ENCODE results near the gene CASK.

CASK gene

DNA sequence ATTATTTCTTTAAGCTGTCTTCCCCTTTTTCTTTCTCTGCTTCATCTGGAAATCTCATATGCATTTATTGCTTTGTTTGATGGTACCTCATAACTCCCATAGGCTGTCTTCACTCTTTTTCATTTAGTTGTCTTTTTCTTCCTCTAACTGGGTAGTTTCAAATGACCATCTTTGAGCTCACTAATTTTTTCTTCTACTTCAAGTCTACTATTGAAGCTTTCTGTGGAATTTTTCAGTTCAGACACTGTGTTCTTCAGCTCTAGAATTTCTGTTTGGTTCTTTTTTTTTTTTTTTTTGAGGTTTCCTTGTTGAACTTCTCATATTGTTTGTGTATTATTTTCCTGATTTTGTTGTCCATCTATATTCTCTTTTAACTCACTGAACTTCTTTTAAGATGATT, 23.0 kb downstream of the CASK start:
- Histone ChIP-seq H3K27me3 (ENCODE audit: insufficient read depth, poor library complexity, severe bottlenecking) (no peaks in the 10 kb centered on the region), H3K4me3 (replicated peaks; ENCODE audit: insufficient read depth, low read length) (no peak overlapping the region), H3K27ac (replicated peaks) (no peak overlapping the region)
- TF ChIP-seq POLR2AphosphoS5 (IDR thresholded peaks at IDR 0.05; ENCODE audit: low read depth), result no peak
- DNase-seq (ENCODE audit: low read depth in 1 of 2, low spot score in 1 of 2), result no peak

DNA sequence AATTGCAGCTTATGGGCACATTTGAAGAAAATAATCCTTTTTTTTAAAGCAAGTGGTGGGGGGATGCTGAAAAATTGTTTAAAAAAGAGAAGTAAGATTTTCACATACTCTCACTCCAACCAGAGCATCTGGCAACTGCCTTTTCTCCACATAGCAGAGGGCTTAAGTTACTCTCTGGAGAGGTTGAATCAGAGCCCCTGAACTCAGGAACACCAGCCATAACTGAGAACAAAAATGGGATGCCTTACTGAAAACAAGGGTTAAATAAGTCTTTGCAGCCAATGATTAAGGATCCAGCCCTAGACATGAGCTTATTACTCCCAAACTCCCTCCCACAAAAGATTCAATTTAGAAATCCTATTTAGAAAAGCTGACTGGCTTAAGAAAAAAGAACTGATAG, 27.5 kb downstream of the CASK start:
- DNase-seq (ENCODE audit: low read depth in 1 of 2, low spot score in 1 of 2), result no peak
- no peak overlapping the region for H3K4me3 ChIP-seq (replicated peaks; ENCODE audit: insufficient read depth, low read length)
- TF ChIP-seq, protein P1, sequence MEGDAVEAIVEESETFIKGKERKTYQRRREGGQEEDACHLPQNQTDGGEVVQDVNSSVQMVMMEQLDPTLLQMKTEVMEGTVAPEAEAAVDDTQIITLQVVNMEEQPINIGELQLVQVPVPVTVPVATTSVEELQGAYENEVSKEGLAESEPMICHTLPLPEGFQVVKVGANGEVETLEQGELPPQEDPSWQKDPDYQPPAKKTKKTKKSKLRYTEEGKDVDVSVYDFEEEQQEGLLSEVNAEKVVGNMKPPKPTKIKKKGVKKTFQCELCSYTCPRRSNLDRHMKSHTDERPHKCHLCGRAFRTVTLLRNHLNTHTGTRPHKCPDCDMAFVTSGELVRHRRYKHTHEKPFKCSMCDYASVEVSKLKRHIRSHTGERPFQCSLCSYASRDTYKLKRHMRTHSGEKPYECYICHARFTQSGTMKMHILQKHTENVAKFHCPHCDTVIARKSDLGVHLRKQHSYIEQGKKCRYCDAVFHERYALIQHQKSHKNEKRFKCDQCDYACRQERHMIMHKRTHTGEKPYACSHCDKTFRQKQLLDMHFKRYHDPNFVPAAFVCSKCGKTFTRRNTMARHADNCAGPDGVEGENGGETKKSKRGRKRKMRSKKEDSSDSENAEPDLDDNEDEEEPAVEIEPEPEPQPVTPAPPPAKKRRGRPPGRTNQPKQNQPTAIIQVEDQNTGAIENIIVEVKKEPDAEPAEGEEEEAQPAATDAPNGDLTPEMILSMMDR (IDR thresholded peaks at IDR 0.05; ENCODE audit: insufficient read depth, low read length), result no peak
- TF ChIP-seq SPI1 (IDR thresholded peaks at IDR 0.05; ENCODE audit: borderline replicate concordance, low read depth) (no peak), GABPA (IDR thresholded peaks at IDR 0.05; ENCODE audit: low read depth) (no peak), POLR2AphosphoS5 (IDR thresholded peaks at IDR 0.05; ENCODE audit: low read depth) (no peak)
- TF ChIP-seq, protein P2, sequence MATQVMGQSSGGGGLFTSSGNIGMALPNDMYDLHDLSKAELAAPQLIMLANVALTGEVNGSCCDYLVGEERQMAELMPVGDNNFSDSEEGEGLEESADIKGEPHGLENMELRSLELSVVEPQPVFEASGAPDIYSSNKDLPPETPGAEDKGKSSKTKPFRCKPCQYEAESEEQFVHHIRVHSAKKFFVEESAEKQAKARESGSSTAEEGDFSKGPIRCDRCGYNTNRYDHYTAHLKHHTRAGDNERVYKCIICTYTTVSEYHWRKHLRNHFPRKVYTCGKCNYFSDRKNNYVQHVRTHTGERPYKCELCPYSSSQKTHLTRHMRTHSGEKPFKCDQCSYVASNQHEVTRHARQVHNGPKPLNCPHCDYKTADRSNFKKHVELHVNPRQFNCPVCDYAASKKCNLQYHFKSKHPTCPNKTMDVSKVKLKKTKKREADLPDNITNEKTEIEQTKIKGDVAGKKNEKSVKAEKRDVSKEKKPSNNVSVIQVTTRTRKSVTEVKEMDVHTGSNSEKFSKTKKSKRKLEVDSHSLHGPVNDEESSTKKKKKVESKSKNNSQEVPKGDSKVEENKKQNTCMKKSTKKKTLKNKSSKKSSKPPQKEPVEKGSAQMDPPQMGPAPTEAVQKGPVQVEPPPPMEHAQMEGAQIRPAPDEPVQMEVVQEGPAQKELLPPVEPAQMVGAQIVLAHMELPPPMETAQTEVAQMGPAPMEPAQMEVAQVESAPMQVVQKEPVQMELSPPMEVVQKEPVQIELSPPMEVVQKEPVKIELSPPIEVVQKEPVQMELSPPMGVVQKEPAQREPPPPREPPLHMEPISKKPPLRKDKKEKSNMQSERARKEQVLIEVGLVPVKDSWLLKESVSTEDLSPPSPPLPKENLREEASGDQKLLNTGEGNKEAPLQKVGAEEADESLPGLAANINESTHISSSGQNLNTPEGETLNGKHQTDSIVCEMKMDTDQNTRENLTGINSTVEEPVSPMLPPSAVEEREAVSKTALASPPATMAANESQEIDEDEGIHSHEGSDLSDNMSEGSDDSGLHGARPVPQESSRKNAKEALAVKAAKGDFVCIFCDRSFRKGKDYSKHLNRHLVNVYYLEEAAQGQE (IDR thresholded peaks at IDR 0.05; ENCODE audit: insufficient replicate concordance, low read depth), result no peak
- no peak overlapping the region for H3K27ac ChIP-seq (replicated peaks)
- no peaks in the 10 kb centered on the region for H3K27me3 ChIP-seq (ENCODE audit: insufficient read depth, poor library complexity, severe bottlenecking)

DNA sequence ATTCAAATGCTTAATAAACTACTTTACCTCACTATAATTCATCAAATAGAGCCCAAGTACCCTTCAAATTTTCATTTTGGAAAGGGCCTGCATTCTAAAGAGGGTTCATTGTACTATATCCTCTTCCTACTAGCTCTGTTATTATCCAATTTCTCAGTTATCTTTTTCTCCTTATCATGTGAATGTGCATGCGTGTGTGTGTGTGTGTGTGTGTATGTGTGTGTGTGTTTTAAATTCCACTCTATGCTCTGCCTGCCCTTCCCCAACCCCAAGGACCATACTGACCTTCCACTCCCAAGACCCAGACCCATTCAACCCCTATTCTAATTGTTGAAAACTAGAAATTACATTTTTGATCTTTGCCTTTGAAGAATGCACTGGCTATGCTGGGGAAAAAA, 33.3 kb downstream of the CASK start:
- Histone ChIP-seq H3K27me3 (ENCODE audit: insufficient read depth, poor library complexity, severe bottlenecking) (no peaks in the 10 kb centered on the region), H3K4me3 (replicated peaks; ENCODE audit: insufficient read depth, low read length) (no peak overlapping the region), H3K27ac (replicated peaks) (no peak overlapping the region)
- no peak for TF ChIP-seq GABPA (IDR thresholded peaks at IDR 0.05; ENCODE audit: low read depth)
- TF ChIP-seq, protein P1 (IDR thresholded peaks at IDR 0.05; ENCODE audit: insufficient read depth, low read length), result no peak
- no peak for TF ChIP-seq SPI1 (IDR thresholded peaks at IDR 0.05; ENCODE audit: borderline replicate concordance, low read depth)
- no peak for DNase-seq (ENCODE audit: low read depth in 1 of 2, low spot score in 1 of 2)

DNA sequence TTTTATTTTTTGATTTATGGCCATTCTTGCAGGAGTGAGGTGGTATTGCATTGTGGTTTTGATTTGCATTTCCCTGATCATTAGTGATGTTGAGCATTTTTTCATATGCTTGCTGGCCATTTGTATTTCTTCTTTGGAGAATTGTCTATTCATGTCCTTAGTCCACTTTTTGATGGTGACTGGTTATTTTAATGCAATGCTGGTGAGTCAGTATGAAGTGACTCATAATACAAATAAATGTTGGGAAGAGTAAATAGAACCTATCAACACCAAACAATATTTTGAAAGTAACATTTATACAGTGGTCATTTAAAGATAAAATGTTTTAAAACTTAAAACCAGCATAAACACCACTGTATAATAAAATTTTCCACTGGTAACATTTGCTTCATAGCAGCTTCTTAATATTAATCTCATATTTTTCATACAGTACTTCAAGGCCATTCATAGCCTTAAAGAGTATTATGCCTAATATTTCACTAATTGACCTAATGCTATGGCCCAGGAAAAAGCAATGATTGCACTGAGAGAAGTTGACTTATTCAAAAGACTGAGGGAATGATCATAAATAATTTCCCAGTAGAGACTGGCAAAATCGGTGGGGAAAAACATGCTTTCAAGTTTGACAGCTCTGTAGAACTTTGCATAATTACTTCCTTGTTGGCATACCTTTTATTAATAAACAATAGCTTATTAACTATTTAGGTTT, 33.9 kb downstream of the CASK start:
- TF ChIP-seq POLR2AphosphoS5 (IDR thresholded peaks at IDR 0.05; ENCODE audit: low read depth) (no peak), SPI1 (IDR thresholded peaks at IDR 0.05; ENCODE audit: borderline replicate concordance, low read depth) (no peak)
- Histone ChIP-seq H3K27ac (replicated peaks) (no peak overlapping the region), H3K4me3 (replicated peaks; ENCODE audit: insufficient read depth, low read length) (no peak overlapping the region), H3K27me3 (ENCODE audit: insufficient read depth, poor library complexity, severe bottlenecking) (no peaks in the 10 kb centered on the region)
- DNase-seq (ENCODE audit: low read depth in 1 of 2, low spot score in 1 of 2), result no peak

DNA sequence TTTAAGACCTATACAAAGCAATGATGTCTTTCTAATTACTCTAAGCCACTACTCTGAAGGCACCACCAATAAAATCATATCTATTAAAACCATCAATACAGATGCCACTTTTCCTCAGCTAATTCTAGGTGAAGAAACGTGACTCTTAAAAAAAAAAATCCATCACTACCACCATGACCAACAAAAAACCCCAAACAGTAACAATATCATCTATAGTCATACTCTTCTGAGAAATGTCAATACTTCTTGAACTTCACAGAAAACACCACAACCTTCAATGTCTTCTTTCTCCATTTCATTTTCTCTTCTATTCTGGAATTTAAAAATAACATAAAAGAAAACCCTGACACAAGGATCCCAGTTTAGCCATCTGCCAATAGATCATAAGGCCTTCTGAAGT, 35.7 kb downstream of the CASK start:
- no peak overlapping the region for H3K27ac ChIP-seq (replicated peaks)
- no peak overlapping the region for H3K4me3 ChIP-seq (replicated peaks; ENCODE audit: insufficient read depth, low read length)
- no peaks in the 10 kb centered on the region for H3K27me3 ChIP-seq (ENCODE audit: insufficient read depth, poor library complexity, severe bottlenecking)
- TF ChIP-seq, protein P1 (IDR thresholded peaks at IDR 0.05; ENCODE audit: insufficient read depth, low read length), result no peak
- no peak for TF ChIP-seq POLR2AphosphoS5 (IDR thresholded peaks at IDR 0.05; ENCODE audit: low read depth)
- DNase-seq (ENCODE audit: low read depth in 1 of 2, low spot score in 1 of 2), result no peak
